Measurements from ENCODE around the gene CDKAL1.

DNA sequence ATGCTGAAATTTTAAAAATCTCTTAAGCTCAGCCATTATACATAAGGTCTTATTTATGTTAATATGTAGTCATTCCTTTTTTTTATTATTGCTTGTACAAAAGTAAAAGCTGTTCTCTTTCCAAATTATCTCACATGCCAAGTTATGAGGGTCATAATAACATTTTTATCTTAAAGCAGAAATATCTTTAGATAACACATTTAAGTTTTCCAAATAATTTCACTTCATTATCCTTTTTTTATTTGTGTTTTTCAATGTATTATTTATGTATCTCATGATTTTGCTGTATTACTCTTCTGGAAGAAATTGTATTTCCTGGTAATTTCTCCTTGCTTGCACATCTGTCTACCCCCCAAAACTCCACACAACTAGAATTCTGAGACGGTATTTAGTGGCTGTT is 598.2 kb downstream of the CDKAL1 start:
- TF ChIP-seq, protein P1, sequence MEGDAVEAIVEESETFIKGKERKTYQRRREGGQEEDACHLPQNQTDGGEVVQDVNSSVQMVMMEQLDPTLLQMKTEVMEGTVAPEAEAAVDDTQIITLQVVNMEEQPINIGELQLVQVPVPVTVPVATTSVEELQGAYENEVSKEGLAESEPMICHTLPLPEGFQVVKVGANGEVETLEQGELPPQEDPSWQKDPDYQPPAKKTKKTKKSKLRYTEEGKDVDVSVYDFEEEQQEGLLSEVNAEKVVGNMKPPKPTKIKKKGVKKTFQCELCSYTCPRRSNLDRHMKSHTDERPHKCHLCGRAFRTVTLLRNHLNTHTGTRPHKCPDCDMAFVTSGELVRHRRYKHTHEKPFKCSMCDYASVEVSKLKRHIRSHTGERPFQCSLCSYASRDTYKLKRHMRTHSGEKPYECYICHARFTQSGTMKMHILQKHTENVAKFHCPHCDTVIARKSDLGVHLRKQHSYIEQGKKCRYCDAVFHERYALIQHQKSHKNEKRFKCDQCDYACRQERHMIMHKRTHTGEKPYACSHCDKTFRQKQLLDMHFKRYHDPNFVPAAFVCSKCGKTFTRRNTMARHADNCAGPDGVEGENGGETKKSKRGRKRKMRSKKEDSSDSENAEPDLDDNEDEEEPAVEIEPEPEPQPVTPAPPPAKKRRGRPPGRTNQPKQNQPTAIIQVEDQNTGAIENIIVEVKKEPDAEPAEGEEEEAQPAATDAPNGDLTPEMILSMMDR (IDR thresholded peaks at IDR 0.05 in 8 of 11, conservative IDR thresholded peaks at IDR 0.05 in 3 of 11): no peak
- TF ChIP-seq POLR2A (IDR thresholded peaks at IDR 0.05) (no peak), POLR2AphosphoS5 (IDR thresholded peaks at IDR 0.05) (no peak)

All from spleen (tissue), 7 donors.